ENCODE measurements around the gene OPTC.
"Not testable (repeated sequence)": the region's sequence is repeated elsewhere in the genome, so short reads cannot be mapped to it uniquely, and the experiment has no call there.

OPTC gene

GRCh38 chr1:203464226-203464625, 29.7 kb upstream of the OPTC start:
- H3K4me3 ChIP-seq (ENCODE audit: low read length), result no peak overlapping the region
- DNase-seq (ENCODE audit: low read depth, low spot score), result no peak

GRCh38 chr1:203464743-203465142, 29.2 kb upstream of the OPTC start:
- H3K4me3 ChIP-seq (ENCODE audit: low read length), result no peak overlapping the region
- no peak for DNase-seq (ENCODE audit: low read depth, low spot score)

GRCh38 chr1:203465146-203465798, 28.7 kb upstream of the OPTC start:
- no peak for DNase-seq (ENCODE audit: low read depth, low spot score)
- H3K4me3 ChIP-seq (ENCODE audit: low read length), result no peak overlapping the region

DNA sequence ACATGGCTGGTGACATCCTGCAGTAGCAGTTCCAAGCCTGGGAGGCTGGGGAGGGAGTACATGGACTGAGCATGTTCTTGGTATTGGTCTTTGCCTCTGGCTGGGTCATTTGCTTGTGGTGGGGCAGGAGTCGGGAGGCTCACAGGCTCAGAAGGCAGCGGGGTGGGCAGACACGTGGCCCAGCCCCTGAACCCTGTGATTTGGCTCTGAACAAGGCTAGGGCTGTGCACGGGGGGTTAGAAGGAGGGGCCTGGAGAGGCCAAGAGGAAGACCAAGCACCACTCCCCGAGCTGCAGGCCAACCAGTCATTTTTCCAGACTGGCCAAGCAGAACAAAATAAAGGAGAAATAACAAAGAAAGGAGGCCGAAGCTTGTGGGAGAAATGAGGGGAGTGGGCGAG, 28.0 kb upstream of the OPTC start:
- DNase-seq (ENCODE audit: low read depth, low spot score), result no peak
- H3K4me3 ChIP-seq (ENCODE audit: low read length), result no peak overlapping the region

DNA sequence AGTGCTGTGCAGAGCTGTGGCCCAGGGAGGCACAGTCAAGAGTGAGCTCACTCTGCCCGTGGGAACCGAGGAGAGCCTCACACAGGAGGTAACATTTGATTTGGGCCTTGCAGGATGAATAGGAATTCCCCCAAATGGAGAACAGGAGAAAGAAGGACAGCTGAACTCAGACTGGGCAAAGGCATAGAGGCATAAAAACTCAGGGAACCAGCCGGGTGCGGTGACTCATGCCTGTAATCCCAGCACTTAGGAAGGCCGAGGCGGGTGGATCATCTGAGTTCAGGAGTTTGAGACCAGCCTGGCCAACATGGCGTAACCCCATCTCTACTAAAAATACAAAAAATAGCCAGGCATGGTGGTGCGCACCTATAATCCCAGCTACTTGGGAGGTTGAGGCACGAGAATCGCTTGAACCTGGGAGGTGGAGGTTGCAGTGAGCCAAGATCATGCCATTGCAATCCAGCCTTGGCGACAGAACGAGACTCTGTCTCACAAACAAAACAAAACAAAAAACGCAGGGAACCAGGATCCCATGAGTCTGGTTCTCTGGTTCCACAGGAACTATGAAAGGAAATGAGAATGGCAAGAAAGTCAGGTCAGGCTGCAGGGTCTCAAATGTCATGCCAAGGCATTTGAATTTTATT, 26.9 kb upstream of the OPTC start:
- not testable (repeated sequence) for H3K4me3 ChIP-seq (ENCODE audit: low read length); DNase-seq (ENCODE audit: low read depth, low spot score)

GRCh38 chr1:203467550-203467921, 26.4 kb upstream of the OPTC start:
- H3K4me3 ChIP-seq (ENCODE audit: low read length), result no peak overlapping the region
- DNase-seq (ENCODE audit: low read depth, low spot score), result no peak

- H3K4me3 ChIP-seq (ENCODE audit: low read length), result no peak overlapping the region
- DNase-seq (ENCODE audit: low read depth, low spot score), result no peak
Observed at GRCh38 chr1:203468326-203468725, 25.6 kb upstream of the OPTC start.

DNA sequence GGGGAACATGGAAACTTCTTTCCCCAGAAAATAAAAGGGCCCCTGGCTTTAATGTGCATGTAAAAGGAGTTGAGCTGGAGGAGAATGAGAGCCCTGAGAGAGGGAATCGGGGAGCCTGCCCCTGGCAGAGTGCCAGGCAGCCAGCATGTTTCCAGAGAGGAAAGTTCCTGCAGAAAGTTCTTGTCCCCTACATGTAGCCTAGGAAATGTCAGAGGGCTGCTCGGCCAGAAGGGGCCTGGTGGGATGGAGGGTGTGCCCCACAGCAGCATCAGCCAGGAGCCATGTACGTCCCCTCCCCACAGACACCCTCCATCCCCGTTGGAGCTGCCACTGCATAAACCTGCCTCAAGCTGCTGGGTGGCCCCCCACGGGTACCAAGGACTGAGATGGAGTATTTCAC, 23.7 kb upstream of the OPTC start:
- DNase-seq (ENCODE audit: low read depth, low spot score), result no peak
- no peak overlapping the region for H3K4me3 ChIP-seq (ENCODE audit: low read length)

DNA sequence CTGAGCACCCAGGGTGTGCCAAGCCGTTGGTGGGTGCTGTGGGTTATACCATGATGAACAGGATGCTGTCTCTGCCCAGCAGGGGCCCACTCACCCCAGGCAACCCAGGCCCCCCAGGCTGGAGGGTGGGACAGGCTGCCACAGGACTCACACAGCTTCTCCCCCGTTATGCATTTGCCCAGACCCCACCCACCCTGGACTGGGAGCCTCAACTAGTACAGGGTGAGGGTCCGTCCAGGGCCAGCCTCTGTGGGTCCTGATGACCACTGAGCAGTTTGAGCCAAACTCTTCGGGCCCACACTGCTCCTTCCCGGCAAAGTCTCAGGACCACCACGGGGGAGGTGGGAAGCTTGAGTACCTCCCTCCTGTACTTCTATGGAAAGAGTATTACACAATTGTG, 22.1 kb upstream of the OPTC start:
- DNase-seq (ENCODE audit: low read depth, low spot score), result no peak
- H3K4me3 ChIP-seq (ENCODE audit: low read length), result no peak overlapping the region

GRCh38 chr1:203473281-203473680, 20.7 kb upstream of the OPTC start:
- no peak overlapping the region for H3K4me3 ChIP-seq (ENCODE audit: low read length)
- DNase-seq (ENCODE audit: low read depth, low spot score), result no peak

- no peak for DNase-seq (ENCODE audit: low read depth, low spot score)
- no peak overlapping the region for H3K4me3 ChIP-seq (ENCODE audit: low read length)
Observed at GRCh38 chr1:203473781-203474305, 20.1 kb upstream of the OPTC start.

DNA sequence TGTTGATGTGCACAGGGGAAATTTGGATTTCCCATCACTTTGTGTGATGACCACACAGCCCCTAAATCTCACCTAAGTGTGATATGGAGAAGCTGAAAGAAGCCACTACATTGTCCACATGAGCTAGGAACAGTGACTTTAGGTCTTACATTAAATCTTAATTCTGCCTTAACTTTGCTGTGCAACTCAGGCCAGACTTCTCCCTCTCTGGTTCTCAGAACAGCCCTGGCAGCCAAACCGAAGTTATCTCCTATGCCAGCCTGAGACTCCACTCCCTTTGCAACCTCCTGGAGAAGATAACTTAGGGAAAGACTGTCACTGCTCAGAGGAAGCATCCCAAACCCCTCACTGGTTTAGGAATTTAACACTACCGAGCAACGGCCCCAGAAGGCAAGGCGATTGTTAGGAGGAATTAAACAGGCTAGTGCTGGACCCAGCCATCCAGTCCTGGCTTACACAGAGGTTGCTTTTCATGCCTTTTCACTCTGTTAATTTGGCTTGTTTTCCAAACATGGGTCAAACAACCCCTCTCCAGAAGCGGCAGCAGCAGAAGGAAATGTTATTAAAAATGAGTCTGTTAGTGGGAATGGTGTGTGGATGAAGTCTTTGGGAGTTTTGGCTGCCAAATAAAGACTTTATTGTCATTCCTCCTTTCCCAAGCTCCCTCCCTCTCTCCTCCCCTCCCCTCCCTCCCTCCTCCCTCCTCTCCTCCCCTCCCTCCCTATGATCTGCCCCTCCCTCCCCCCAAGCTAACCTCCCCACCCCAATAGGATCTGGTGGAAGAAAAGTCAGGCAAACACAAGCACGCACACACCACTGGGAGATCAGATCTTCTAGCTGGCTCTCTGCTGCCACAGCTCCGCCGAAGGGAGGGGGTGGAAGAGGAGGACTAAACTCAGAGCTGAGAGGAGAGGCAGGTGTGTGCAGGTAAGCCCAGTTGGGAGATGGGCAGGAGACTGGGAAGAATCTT, 18.7 kb upstream of the OPTC start, which contains the start of gene PRELP:
PRELP (plus strand) TSS at position 795 of the 970 bp plus-strand sequence. CDS start 7,379 bp downstream, outside the sequence.
- DNase-seq (ENCODE audit: low read depth, low spot score), result no peak
- no peak within 1 kb of the TSS for H3K4me3 ChIP-seq (ENCODE audit: low read length)

DNA sequence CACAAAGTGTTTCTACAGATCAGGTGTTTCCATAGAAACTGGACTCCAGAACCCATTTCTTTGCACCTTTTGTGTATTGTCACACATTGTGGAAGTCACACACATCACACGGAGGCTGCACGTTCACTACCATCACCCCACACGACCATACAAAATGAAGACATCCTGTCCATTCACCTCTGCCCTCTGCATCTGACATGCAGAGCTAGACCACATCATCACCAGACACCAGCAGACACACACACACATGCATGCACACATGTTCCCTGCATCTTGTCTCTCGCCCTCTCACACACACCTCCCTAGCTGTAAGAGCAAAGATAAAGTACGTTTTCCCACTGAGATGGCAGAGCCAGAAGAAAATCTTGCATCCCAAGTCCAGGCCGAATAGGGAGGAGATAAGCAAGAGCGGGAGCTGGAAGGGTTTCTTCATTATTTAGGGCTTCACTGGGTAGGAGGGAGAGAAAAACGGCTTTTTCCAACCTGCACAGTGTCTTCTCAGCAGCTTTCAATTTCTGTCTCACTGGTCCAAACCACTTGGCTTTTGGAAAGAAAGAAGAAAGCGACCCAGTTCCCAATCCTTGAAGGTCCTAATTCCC, 17.6 kb upstream of the OPTC start:
- no peak for DNase-seq (ENCODE audit: low read depth, low spot score)
- H3K4me3 ChIP-seq (ENCODE audit: low read length), result no peak overlapping the region

GRCh38 chr1:203477748-203478147, 16.2 kb upstream of the OPTC start:
- no peak overlapping the region for H3K4me3 ChIP-seq (ENCODE audit: low read length)
- DNase-seq (ENCODE audit: low read depth, low spot score), result no peak

- DNase-seq (ENCODE audit: low read depth, low spot score), result no peak
Observed at GRCh38 chr1:203478231-203478630, 15.7 kb upstream of the OPTC start.

GRCh38 chr1:203478986-203479385, 15.0 kb upstream of the OPTC start:
- H3K4me3 ChIP-seq (ENCODE audit: low read length), result no peak overlapping the region
- DNase-seq (ENCODE audit: low read depth, low spot score), result no peak

More at GRCh38 chr1:203478231-203478630, 15.7 kb upstream of the OPTC start:
- no peak overlapping the region for H3K4me3 ChIP-seq (ENCODE audit: low read length)

DNA sequence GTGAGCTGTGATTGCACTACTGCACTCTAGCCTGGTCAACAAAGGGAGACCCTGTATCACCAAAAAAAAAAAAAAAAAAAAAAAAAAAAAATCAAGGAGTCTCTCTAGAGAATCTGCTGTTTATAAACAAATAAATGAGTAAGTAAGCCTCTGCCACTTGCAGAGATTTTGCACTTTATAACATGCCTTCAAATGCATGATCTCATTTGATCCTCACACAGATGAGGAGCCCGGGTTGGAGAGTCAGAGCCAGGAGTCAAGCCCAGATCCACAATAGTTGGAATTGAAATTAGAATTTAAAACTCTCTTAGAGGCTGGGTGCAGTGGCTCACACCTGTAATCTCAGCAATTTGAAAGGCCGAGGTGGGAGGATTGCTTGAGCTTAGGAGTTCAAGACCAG, 14.3 kb upstream of the OPTC start:
- H3K4me3 ChIP-seq (ENCODE audit: low read length), result no peak overlapping the region
- DNase-seq (ENCODE audit: low read depth, low spot score), result no peak

- DNase-seq (ENCODE audit: low read depth, low spot score), result no peak
- no peak overlapping the region for H3K4me3 ChIP-seq (ENCODE audit: low read length)
Observed at GRCh38 chr1:203480084-203480483, 13.9 kb upstream of the OPTC start.

DNA sequence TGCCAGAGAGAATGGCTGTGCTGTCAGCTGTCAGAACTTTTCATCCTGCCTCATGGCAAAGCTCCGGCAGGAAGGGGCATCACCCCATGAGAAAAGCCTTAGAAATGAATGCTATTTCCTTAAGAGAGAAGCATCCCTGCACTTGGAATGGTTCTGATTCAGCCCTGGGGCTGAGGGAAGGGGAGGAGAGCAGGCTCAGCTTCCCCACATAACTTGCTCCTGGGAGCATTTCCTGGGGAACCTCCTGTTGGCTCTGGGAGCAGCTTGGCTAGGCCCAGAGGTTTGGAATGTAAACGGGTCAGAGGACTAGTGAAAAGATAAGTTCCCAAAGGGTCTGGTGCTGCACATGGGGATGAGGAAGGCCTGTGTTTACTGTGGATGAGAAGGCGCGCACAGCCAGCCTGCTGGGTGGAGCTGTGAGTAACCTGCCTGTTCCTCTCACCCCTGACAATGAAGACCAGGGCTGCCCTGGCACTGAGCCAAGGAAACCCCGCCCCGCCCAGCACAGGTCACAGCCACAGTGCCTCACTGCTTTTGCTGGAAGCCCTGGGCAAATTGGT, 13.3 kb upstream of the OPTC start:
- peak; percentile 7 for DNase-seq (ENCODE audit: low read depth, low spot score)

More for the DNA sequence above, 13.3 kb upstream of the OPTC start:
- no peak overlapping the region for H3K4me3 ChIP-seq (ENCODE audit: low read length)
